ENCODE results near the gene BRAF. TPM values are rescaled to one million over a fixed set of nuclear protein-coding genes. Genes with fewer than 3 reads are reported as not detected.
"Not testable (repeated sequence)": the region's sequence is repeated elsewhere in the genome, so short reads cannot be mapped to it uniquely, and the experiment has no call there.

Gene BRAF
- total RNA-seq, 8 experiments from 2014 or later: 19.4 to 43.5 (median 31.4) TPM

DNA sequence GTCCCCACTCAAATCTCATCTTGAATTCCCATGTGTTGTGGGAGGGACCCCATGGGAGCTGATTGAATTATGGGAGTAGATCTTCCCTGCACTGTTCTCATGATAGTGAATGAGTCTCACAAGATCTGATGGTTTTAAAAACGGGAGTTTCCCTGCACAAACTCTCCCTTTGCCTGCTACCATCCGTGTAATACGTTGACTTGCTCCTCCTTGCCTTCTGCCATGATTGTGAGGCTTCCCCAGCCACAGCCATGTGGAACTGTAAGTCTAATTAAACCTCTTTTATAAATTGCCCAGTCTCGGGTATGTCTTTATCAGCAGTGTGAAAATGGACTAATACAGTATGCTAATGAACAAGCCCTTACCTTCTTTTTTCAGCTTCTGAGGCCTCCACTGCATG lies 3.2 kb upstream of the BRAF start:
- H3K4me1 ChIP-seq (replicated peaks in 1 of 2); in situ Hi-C loops (cut with MboI; ENCODE audit: low pct_unique_long_range_greater_than_20kb in 2 of 9, low sequenced_read_pairs in 9 of 9, unreplicated experiment in 9 of 9); H3K4me3 ChIP-seq; H3K27ac ChIP-seq; ATAC-seq (replicated peaks in 6 of 8): not testable (repeated sequence)
- 0 to 100% (median 80%) methylated on average over 1 to 4 of the region's 4 CpGs; no CpG with 5 or more reads in 2 of the 10 experiments for WGBS, 10 experiments

DNA sequence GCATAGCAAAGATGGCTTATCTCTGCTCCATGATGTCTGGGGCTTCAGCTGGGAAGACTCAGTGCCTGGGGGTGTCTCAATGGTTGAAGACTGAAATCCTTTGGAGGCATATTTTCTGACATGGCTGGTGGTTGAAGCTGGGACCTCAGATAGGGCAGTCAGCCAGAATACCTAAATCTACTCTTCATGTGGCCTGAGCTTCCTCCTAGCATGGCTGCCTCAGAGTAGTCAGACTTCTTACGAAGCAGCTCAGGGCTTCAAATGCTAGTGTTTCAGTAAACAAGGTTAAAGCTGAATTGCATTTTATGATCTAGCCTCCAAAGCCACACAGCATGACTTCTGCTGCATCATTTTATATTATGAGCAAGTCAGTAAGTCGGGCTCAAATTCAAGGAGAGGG lies 2.6 kb upstream of the BRAF start:
- 46 to 100% (median 88%) methylated on average over 1 to 2 of the region's 2 CpGs; no CpG with 5 or more reads in 4 of the 10 experiments for WGBS, 10 experiments

DNA sequence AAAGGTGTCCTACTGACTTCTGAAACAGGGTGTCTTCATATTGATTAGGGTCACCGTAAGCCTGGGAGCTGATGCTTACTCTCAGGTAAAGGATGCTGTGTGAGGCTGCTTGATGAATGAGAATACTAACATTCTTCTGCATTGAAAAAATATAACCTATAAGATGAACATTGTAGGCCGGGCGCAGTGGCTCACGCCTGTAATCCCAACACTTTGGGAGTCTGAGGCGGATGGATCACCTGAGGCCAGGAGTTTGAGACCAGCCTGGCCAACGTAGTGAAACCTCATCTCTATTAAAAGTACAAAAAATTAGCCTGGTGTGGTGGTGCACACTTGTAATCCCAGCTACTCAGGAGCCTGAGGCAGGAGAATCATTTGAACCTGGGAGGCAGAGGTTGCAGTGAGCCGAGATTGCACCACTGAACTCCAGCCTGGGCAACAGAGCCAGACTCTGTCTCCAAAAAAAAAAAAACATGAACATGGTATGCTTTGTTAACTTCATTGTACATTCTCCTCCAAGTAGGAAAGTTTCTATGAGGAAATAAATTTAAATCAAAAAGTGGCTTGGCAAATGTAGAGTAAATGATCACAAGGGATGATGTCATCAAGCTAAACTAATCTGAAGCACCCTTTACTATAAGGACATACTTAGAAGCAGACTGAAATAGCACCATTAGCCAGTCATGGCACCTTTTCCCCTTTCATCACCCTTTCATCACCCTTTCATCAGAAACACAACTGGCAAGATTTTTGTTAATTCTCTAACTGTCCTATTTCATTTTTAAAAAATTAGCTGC lies 1.5 kb upstream of the BRAF start:
- 90 to 100% (median 100%) methylated on average over 1 to 4 of the region's 7 CpGs; no CpG with 5 or more reads in 5 of the 10 experiments for WGBS, 10 experiments
- no peak for ATAC-seq (replicated peaks in 6 of 8)
- in situ Hi-C loops (cut with MboI; ENCODE audit: low pct_unique_long_range_greater_than_20kb in 2 of 9, low sequenced_read_pairs in 9 of 9, unreplicated experiment in 9 of 9): no loop called here
- Histone ChIP-seq H3K4me3 (no peak overlapping the region), H3K27ac (no peak overlapping the region), H3K4me1 (replicated peaks in 1 of 2) (peaks cover 4 to 10% of the 10 kb centered on the region in 2 donors)

More for the DNA sequence above, 2.6 kb upstream of the BRAF start:
- Histone ChIP-seq H3K4me1 (replicated peaks in 1 of 2) (peaks cover 4 to 5% of the 10 kb centered on the region in 2 donors), H3K4me3 (no peak overlapping the region), H3K27ac (no peak overlapping the region)
- in situ Hi-C loops (cut with MboI; ENCODE audit: low pct_unique_long_range_greater_than_20kb in 2 of 9, low sequenced_read_pairs in 9 of 9, unreplicated experiment in 9 of 9): no loop called here
- ATAC-seq (replicated peaks in 6 of 8): no peak

DNA sequence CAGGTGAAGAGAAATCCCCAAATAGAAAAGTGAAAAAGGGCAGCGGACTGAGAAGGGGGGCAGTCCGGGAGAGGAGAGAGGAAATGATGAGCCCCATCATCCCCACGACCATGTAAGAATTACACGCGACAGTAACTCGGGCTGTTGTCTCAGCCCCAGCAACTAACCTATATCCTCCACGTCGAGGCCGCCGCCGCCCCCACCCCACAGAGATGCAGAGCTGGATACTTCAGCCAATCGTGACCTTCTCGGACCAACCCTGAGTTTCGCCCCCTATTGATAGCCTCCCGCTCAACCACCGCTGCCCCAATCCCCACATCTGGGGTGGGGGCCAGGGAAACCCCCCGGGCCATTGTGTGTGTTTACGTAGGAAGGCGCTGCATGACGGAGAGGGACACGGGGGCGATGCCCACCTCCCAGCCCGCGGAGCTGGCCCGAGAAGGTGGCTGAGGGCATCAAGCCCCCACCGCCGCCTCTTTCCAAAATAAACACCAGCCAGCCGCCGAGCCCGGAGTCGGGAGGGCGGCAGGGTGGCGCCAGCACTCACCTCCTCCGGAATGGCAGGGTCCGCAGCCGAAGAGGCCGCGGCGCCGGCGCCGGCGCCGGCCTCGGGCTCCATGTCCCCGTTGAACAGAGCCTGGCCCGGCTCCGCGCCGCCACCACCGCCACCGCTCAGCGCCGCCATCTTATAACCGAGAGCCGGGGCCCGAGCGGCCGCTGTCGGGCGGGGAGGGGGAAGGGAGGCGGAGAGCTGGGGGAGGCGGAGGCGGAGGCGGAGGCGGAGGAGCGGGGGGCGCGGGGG lies 509 bp downstream of the BRAF start:
- in situ Hi-C loops (cut with MboI; ENCODE audit: low pct_unique_long_range_greater_than_20kb in 2 of 9, low sequenced_read_pairs in 9 of 9, unreplicated experiment in 9 of 9): no loop called here

DNA sequence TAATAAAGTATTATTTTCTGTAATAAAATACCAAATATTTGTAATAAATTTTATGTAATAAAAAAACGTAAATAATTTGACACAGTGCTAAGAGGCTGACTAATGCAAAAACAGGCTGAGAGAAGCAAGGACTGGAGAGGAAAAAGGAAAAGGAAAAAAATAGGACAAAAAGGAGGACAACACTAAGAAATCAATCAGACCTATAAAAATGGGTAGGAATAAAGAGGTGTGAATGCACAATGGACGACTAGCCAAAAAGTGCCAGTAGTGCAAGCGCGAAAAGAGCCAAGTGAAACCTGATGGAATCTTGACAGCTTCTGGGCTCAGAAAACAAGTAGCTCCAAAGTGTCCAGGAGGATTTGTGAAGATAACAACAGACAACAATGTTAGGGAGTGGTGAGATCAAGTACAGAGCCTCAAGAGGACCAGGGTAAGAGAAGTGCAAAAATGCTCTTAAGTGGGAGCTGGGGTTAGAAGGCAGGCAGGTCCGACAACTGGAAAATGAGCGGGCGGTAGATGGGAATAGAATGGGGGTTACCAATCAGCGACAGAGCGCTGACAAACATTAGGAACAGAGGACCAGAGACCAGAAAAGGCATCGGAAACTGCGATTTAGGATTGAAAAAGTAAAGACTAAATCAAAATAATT lies 1.2 kb downstream of the BRAF start:
- H3K4me1 ChIP-seq (replicated peaks in 1 of 2): peaks cover 4 to 15% of the 10 kb centered on the region in 2 donors
- 0 to 11% (median 1%) methylated on average over 3 to 11 of the region's 11 CpGs for WGBS, 10 experiments
- peak overlapping the region; percentile 85 to 99 (median 98) for H3K4me3 ChIP-seq
- peak overlapping the region; percentile 98 to 99 for H3K27ac ChIP-seq
- in situ Hi-C loops (cut with MboI; ENCODE audit: low pct_unique_long_range_greater_than_20kb in 2 of 9, low sequenced_read_pairs in 9 of 9, unreplicated experiment in 9 of 9): no loop called here
- peak; percentile 8 to 20 (median 12) for ATAC-seq (replicated peaks in 6 of 8)

More for the DNA sequence above, 509 bp downstream of the BRAF start:
- 0% methylated on average over 1 to 8 of the region's 69 CpGs; no CpG with 5 or more reads in 5 of the 10 experiments for WGBS, 10 experiments
- peak overlapping the region; percentile 98 to 99 for H3K27ac ChIP-seq
- ATAC-seq (replicated peaks in 6 of 8): peak; percentile 72 to 89 (median 84)
- peak overlapping the region; percentile 85 to 99 (median 98) for H3K4me3 ChIP-seq
- H3K4me1 ChIP-seq (replicated peaks in 1 of 2): peaks cover 4 to 15% of the 10 kb centered on the region in 2 donors

DNA sequence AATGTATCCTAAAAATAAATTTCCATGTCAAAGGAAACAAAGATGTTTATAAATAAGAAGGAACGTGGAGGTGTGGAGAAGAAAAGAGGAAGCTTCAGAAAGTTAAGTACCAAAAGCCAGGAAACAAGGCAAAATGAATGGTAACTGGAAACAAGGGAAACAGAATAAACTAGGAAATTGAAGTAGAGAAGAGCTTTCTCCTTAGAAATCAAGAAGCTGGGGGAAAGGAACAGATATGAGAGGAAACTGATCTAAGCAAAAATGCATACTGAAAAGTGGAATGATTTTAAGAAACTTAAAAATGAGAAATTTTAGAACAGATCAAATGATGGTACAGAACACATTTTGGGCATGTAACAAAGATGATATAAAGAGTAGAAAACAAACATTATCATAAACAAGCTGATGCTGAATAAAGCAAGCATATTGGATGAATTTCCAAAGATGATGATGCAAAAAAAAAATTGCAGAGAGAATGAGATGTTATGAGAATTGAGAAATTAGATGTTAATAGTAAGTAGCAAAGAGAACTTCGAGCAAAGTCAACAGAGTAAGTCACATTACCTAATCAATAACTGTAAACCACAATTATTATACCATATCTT lies 1.9 kb downstream of the BRAF start:
- peak overlapping the region; percentile 85 to 99 (median 98) for H3K4me3 ChIP-seq
- peaks cover 4 to 15% of the 10 kb centered on the region in 2 donors for H3K4me1 ChIP-seq (replicated peaks in 1 of 2)
- in situ Hi-C loops (cut with MboI; ENCODE audit: low pct_unique_long_range_greater_than_20kb in 2 of 9, low sequenced_read_pairs in 9 of 9, unreplicated experiment in 9 of 9): no loop called here
- WGBS, 10 experiments: 31 to 80% (median 48%) methylated on average over 1 to 2 of the region's 2 CpGs
- ATAC-seq (replicated peaks in 6 of 8): no peak
- no peak overlapping the region for H3K27ac ChIP-seq

DNA sequence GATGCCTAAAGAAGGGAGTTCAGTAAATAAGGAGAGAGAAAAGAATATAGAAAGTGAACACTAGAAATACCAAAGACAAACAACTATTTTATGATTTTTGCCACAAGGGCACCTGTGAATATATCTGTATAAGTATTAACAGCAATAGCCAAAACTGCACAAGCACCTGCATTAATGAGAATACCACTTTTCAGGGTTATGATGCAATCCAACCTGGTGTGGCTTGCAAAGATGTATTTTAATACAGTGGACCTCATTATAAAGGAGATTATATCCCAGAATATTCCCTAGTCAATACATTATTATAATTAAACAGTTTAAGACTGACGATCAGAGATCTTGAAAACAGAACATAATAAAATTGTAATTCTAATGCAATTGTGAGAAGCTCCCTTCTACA lies 4.0 kb downstream of the BRAF start:
- peak overlapping the region in 2 of 5 donors; percentile 12 to 99 for H3K4me3 ChIP-seq
- no peak for ATAC-seq (replicated peaks in 6 of 8)
- WGBS, 10 experiments: 33 to 100% (median 80%) methylated on average over 1 of the region's 1 CpG; no CpG with 5 or more reads in 3 of the 10 experiments
- no peak overlapping the region for H3K27ac ChIP-seq
- peaks cover 3 to 15% of the 10 kb centered on the region in 2 donors for H3K4me1 ChIP-seq (replicated peaks in 1 of 2)
- in situ Hi-C loops (cut with MboI; ENCODE audit: low pct_unique_long_range_greater_than_20kb in 2 of 9, low sequenced_read_pairs in 9 of 9, unreplicated experiment in 9 of 9): no loop called here

DNA sequence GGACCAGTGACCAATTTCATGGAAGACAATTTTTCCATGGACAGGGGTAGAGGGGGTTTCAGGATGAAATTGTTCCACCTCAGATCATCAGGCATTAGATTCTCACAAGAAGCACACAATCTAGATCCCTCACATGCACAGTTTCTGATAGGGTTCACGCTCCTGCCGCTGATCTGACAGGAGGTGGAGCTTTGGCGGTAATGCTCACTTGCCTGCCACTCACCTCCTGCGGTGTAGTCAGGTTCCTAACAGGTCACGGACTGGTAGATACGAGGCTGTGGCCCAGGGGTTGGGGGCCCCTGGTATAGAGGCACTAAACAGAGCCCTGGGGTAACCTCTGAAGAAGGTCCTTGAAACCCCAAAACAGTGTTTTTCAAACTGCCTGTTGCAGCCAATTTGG lies 6.5 kb downstream of the BRAF start:
- ATAC-seq (replicated peaks in 6 of 8): no peak
- Histone ChIP-seq H3K27ac (no peak overlapping the region), H3K4me1 (replicated peaks in 1 of 2) (peaks cover 0 to 15% of the 10 kb centered on the region in 2 donors), H3K4me3 (no peak overlapping the region)
- 100% methylated on average over 1 to 6 of the region's 6 CpGs; no CpG with 5 or more reads in 3 of the 10 experiments for WGBS, 10 experiments
- in situ Hi-C loops (cut with MboI; ENCODE audit: low pct_unique_long_range_greater_than_20kb in 2 of 9, low sequenced_read_pairs in 9 of 9, unreplicated experiment in 9 of 9): no loop called here

DNA sequence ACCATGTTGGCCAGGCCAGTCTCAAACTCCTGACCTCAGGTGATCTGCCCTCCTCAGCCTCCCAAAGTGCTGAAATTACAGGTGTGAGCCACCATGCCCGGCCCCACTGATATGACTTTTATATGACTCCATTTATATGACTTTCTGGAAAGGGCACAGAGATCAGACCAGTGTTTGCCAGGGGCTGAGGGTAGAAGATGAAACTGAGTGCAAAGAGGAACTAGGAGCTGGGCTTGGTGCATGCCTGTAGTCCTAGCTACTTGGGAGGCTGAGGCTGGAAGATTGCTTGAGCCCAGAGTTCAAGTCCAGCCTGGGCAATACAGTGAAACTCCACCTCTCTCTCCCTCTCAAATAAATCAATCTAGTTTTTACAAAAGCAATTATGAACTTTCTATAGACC lies 7.5 kb downstream of the BRAF start:
- Histone ChIP-seq H3K27ac (no peak overlapping the region), H3K4me3 (no peak overlapping the region), H3K4me1 (replicated peaks in 1 of 2) (peaks cover 0 to 9% of the 10 kb centered on the region in 2 donors)
- 89 to 100% methylated on average over 1 of the region's 1 CpG; no CpG with 5 or more reads in 8 of the 10 experiments for WGBS, 10 experiments
- in situ Hi-C loops (cut with MboI; ENCODE audit: low pct_unique_long_range_greater_than_20kb in 2 of 9, low sequenced_read_pairs in 9 of 9, unreplicated experiment in 9 of 9): no loop called here
- ATAC-seq (replicated peaks in 6 of 8): no peak

DNA sequence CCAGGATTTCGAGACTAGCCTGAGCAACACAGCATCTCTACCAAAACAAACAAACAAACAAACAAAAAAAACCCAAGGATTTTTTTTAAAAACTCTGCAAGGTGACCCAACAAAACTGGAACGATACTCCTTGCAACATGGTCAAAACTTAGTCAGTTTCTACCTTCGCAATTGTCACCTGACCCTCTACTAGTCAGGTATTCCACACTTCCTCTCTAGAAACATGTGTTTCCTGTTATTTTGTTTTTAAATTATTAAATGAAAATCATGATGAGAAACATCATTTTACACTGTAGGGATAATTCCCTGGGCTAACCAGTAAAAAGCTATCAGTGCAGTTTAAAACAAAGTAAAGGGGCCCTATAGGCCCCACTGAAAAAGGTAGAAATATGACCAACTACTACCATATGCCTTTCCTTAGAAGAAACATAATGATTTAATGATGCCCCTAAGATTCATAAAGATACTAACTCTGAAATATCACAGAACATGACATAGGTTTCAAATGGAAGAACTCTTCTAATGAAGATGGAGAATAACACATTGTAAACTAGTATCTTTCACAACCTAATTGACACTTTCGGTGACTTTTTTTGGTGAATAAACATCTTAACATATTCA lies 8.7 kb downstream of the BRAF start:
- in situ Hi-C loops (cut with MboI; ENCODE audit: low pct_unique_long_range_greater_than_20kb in 2 of 9, low sequenced_read_pairs in 9 of 9, unreplicated experiment in 9 of 9): no loop called here
- no peak for ATAC-seq (replicated peaks in 6 of 8)
- WGBS, 10 experiments: 70 to 100% (median 94%) methylated on average over 1 to 4 of the region's 4 CpGs; no CpG with 5 or more reads in 1 of the 10 experiments
- H3K4me1 ChIP-seq (replicated peaks in 1 of 2): peaks cover 0 to 5% of the 10 kb centered on the region in 2 donors
- H3K4me3 ChIP-seq: no peak overlapping the region
- H3K27ac ChIP-seq: no peak overlapping the region

DNA sequence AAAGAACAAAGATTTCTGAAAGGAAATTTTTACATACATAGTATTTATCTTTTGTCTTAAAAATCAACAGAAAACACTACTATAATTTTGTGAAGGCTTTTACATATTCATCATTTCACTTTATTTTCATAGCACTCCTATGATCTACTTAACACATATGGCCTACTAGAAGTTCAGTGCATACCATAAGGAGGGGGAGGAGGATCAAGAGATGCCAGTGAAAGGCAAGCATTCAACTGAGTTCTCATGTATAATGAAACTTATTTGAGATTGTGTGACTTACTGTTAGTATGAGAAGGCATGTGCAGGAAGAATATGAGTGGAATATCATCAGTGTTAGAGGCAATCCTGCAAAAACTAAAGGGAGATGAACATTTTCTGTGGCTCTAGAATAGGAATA lies 10.6 kb downstream of the BRAF start:
- in situ Hi-C loops (cut with MboI; ENCODE audit: low pct_unique_long_range_greater_than_20kb in 2 of 9, low sequenced_read_pairs in 9 of 9, unreplicated experiment in 9 of 9): no loop called here
- no peak overlapping the region for H3K4me3 ChIP-seq
- no peaks in the 10 kb centered on the region for H3K4me1 ChIP-seq (replicated peaks in 1 of 2)
- ATAC-seq (replicated peaks in 6 of 8): peak in 1 of 8 experiments; percentile 52
- no peak overlapping the region for H3K27ac ChIP-seq

DNA sequence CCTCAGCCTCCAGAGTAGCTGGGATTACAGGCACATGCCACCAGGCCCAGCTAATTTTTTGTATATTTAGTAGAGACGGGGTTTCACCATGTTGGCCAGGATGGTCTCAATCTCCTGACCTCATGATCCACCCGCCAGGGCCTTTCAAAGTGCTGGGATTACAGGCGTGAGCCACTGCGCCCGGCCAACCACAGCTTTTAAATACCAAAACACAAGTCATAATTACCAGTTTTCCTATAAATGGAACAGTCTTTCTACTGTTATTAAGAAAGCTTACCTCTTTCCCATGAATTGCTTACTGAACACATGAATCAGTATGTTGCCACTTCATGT lies 11.2 kb downstream of the BRAF start:
- in situ Hi-C loops (cut with MboI; ENCODE audit: low pct_unique_long_range_greater_than_20kb in 2 of 9, low sequenced_read_pairs in 9 of 9, unreplicated experiment in 9 of 9); H3K4me1 ChIP-seq (replicated peaks in 1 of 2); H3K27ac ChIP-seq; ATAC-seq (replicated peaks in 6 of 8); H3K4me3 ChIP-seq: not testable (repeated sequence)
- WGBS, 10 experiments: 94 to 100% (median 100%) methylated on average over 1 to 5 of the region's 5 CpGs; no CpG with 5 or more reads in 4 of the 10 experiments

All from motor neuron (in vitro differentiated cells).